Activated CD8-positive, alpha-beta memory T cell treated with anti-CD3 and anti-CD28 coated beads, Interleukin-2, amount 50 U/mL, for 4 hours (primary cell): ENCODE results near the gene DMXL1.
A peak's percentile ranks its signal among the peaks of the same experiment; 100 is the strongest.
"Not testable (repeated sequence)": the region's sequence is repeated elsewhere in the genome, so short reads cannot be mapped to it uniquely, and the experiment has no call there.

Source experiments
- DNase-seq: peaks from one replicate; pipeline ENCODE4 v3.0.0-alpha.2; 2020

DMXL1 gene

GRCh38 chr5:119071561-119071995 is 691 bp downstream of the DMXL1 start:
- no peak for DNase-seq

DNA sequence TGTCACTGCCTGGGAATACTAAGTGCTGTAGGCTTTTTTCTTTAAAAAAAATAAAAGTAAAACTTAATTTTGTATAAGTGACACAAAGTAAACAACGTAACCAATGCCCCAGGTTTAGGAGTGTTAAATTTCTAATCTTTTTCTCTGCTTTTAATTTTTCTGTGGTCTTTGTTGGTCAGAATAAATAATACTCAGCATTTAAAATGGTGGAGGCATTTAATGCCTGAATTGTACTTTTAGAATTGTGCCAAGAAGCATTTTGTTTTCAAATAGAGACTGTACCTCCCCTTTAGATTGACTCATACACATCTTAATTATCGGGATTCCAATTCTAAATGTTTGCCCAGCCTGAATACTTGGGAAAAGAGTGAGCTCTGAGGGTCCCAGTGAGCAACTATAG is 1.6 kb downstream of the DMXL1 start:
- no peak for DNase-seq

DNA sequence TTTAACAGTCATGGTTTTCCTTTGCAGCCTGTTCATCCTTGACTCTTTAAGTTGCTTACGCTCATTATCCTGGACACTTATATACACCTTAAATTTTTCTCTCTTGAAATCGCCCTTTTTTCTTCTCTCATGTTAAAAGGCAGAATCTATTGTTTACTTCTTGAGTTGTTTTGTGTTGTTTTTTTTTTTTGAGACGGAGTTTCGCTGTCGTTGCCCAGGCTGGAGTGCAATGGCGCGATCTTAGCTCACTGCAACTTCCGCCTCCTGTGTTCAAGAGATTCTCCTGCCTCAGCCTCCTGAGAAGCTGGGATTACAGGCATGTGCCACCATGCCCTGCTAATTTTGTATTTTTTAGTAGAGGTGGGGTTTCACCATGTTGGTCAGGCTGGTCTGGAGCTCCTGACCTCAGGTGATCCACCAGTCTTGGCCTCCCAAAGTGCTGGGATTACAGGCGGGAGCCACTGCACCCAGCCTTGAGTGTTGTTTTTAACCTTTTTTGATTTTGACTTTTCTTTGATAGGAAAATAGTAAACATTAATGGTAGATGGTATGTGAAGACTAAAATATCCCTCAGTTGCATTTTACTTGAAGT is 3.0 kb downstream of the DMXL1 start:
- DNase-seq = not testable (repeated sequence)

- no peak for DNase-seq
Observed at GRCh38 chr5:119074419-119074818, 3.5 kb downstream of the DMXL1 start.

- DNase-seq = not testable (repeated sequence)
Observed at GRCh38 chr5:119075269-119075668, 4.4 kb downstream of the DMXL1 start.

GRCh38 chr5:119076080-119076479 is 5.2 kb downstream of the DMXL1 start:
- DNase-seq = no peak

DNA sequence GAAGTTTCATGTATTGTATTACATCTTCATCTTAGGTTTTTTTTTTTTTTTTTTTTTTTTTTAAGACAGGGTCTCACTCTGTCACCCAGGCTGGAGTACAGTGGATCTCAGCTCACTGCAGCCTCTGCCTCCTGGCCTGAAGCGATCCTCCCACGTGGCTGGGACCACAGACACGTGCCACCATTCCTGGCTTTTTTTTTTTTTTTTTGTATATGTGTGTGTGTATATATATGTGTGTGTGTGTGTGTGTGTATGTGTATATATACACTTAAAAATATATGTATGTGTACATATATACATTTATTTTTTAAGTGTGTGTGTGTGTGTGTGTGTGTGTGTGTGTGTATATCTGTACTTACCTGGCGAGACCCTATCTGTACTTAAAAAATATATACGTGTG is 6.6 kb downstream of the DMXL1 start:
- DNase-seq = no peak

GRCh38 chr5:119078071-119078846 is 7.4 kb downstream of the DMXL1 start:
- no peak for DNase-seq

GRCh38 chr5:119078861-119079260 is 8.0 kb downstream of the DMXL1 start:
- DNase-seq = no peak

DNA sequence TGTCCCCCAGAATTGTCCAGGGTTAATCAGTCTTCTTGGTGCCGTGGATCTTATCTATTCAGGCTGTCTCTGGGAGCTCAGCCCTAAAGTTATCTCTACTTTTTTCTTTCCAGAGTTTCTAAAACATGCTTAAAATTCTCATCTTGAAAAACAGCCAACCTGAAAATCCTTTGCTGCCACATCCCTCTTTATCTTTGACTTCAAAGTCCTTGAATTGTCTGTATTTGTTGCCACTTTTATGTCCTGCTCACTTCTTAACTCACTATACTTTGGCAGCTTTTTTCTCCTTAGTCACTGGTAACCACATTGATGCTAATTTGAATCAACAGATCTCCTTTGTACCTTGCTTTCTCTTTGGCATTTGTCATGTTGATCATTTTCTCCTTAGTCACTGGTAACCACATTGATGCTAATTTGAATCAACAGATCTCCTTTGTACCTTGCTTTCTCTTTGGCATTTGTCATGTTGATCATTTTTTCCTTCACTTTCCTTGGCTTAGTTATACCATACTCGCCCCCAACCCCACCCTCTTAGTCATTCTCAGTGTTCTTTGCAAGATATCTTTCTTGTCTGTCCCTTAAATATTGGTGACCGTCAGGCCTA is 8.5 kb downstream of the DMXL1 start:
- peak; percentile 33 for DNase-seq

- DNase-seq = no peak
Observed at GRCh38 chr5:119080936-119081335, 10.0 kb downstream of the DMXL1 start.

GRCh38 chr5:119082691-119083090 is 11.8 kb downstream of the DMXL1 start:
- no peak for DNase-seq

GRCh38 chr5:119083679-119084078 is 12.8 kb downstream of the DMXL1 start:
- no peak for DNase-seq

DNA sequence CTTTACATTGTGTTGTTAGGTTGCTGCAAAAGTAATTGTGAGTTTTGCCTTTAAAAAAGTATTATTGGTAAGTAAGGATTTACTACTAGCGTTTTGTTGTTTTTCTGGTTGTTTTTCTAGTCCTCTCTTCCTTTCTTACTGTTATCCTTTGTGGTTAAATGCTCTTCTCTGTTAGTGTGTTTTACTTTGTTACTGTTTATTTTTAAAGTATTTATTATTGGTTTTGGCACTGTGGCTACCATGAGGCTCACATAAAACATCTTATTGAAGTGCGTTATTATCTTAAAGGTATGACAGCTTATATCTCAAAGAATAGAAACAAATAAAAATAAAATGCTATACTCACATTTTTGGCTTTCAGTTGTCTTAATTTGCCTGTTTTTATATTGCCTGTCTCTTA is 17.6 kb downstream of the DMXL1 start:
- DNase-seq = no peak

DNA sequence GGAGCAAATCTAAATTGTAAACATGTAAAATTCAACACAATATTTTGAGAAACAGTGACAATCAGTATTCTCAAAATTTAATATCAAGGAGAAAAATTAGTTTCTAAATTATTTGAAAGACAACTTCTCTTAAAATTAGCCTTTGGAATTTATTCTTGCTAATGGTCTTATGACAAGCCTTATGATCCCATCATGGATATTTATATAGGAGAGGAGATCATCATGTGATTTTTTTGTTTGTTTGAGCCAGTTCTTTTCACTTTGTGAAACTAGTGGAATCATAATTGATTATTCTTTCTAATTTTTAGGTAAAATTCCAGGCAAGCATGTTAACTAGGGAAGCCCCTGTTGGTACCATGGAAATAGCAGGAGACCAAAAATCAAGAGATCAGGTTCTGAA is 24.7 kb downstream of the DMXL1 start:
- no peak for DNase-seq

- no peak for DNase-seq
Observed at GRCh38 chr5:119105971-119106370, 35.1 kb downstream of the DMXL1 start.

- no peak for DNase-seq
Observed at GRCh38 chr5:119112151-119112550, 41.3 kb downstream of the DMXL1 start.

GRCh38 chr5:119117237-119117636 is 46.4 kb downstream of the DMXL1 start:
- no peak for DNase-seq

DNA sequence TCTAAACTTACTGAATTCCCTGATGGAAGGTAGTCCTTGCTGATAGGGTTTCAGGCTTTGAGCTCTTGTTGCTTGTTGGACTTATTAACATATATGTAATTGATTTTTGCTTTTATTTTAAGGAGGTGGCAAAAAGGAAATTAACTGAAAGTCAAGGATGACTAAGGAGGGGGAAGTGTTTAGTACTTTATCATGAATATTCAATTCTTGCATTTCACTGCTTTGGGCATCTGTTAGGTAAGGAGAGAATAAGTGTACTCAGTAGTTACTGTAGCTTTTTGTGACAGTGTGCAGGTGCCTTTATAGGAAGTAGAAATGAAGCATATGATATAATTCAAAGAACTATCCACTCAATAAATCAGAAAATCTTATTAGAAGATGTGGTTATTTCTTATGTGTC is 47.1 kb downstream of the DMXL1 start:
- no peak for DNase-seq

DNA sequence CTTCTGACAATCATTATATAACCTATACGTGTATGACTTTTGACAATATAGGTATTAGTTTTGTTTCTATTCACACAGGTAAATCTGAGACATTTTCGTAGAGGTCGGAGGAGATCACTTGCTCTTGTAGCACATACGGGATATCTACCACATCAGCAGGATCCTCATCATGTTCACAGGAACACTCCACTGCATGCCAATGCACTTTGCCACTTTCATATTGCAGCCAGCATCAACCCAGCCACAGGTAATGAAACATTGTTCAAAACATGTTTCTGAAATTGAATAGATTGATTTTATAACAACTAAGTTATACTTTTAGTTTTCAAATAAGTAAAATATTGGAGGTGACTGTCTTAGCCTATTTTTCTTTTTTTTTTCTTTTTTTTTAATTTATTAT is 50.0 kb downstream of the DMXL1 start:
- no peak for DNase-seq

DNA sequence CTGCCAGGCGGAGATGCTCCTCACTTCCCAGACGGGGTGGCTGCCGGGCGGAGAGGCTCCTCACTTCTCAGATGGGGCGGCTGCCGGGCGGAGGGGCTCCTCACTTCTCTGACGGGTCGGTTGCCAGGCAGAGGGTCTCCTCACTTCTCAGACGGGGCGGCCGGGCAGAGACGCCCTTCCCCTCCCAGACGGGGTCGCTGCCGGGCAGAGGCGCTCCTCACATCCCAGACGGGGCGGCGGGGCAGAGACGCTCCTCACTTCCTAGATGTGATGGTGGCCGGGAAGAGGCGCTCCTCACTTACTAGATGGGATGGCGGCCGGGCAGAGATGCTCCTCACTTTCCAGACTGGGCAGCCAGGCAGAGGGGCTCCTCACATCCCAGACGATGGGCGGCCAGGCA is 51.6 kb downstream of the DMXL1 start:
- DNase-seq = not testable (repeated sequence)

GRCh38 chr5:119123280-119123679 is 52.4 kb downstream of the DMXL1 start:
- no peak for DNase-seq

DNA sequence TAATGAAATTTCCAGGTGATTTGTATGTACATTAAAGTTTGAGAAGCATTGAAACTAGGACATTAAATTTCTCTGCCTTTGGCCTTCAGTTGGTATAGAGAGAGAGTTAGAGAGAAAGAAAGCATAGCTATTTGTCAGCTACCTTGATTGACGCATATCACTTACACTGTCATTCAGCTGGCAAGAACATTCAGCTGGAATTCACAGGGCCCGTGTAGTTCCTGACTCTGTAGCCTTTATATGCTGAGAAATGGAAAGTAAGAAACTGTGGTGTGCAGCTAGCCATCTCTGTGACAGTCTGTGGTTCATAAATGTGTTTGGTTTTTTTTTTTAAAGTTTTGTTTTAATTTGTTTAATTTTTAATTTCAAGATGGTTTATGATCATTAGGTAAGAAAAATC is 58.9 kb downstream of the DMXL1 start:
- no peak for DNase-seq

DNA sequence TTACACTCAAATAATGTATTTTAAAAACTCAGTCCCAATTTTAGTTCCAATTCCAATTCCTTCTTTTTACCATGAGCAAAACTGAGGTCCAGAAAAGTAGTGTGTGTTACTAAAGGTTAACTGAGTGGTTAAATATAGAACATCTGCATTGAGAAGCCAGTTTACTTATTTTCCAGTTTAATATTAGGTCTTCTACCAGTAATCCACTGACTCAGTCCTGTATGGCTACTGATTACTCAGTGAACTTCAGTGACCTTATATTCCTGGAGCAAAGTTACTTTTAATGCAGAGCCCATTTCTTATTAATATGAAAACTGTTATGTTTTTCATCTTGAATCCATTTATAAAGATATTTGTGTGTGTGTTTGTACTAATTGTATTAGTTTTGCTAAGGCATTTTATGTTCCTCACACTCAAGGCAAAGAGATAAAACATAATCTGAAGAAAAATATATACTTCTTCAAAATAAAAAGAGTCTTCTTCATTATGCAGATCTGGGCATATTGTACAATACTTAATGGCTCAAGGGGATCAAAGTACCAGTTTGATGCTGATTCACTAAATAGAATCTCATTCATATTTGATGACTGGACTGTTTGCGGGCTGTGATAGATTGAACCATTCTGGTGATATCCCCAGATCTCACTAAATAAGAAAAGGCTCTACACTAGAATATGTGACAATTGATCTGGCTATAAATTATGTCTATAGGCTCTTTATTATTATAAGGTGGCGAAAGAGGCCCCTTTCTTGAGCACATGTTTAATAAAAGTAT is 60.8 kb downstream of the DMXL1 start:
- DNase-seq = no peak
